Measurements from ENCODE around the gene SYT17. TPM values are rescaled to one million over a fixed set of nuclear protein-coding genes. Genes with fewer than 3 reads are reported as not detected.

The SYT17 gene
- total and polyA plus RNA-seq, 2 experiments from 2014 or later, result 0.32 to 1.5 TPM

DNA sequence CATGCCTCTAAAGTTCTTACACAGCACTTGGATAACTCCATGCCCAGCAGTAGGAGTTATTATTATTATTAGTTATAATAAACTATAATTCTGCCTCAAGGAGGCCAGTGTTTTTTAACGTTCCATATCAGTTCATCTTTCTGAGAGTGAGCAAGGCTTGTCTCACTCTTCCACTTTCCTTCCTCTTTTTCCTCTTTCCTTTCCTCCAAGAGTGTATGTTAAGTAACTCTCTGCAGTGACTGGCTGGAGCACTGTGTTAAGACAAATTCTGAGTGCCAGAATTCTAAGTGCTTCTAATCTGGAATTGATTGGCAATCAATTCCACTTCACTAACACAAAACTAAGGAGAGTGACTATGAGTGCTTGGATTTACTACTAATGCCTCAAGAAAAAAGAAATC, 133.9 kb downstream of the SYT17 start:
- Histone ChIP-seq H3K36me3 (no peaks in the 10 kb centered on the region), H3K4me1 (ENCODE audit: low read depth) (no peaks in the 10 kb centered on the region), H3K9me3 (ENCODE audit: low read depth) (no peaks in the 10 kb centered on the region), H3K27ac (no peak overlapping the region), H3K4me3 (no peak overlapping the region), H3K27me3 (no peaks in the 10 kb centered on the region)
- TF ChIP-seq, protein P1, sequence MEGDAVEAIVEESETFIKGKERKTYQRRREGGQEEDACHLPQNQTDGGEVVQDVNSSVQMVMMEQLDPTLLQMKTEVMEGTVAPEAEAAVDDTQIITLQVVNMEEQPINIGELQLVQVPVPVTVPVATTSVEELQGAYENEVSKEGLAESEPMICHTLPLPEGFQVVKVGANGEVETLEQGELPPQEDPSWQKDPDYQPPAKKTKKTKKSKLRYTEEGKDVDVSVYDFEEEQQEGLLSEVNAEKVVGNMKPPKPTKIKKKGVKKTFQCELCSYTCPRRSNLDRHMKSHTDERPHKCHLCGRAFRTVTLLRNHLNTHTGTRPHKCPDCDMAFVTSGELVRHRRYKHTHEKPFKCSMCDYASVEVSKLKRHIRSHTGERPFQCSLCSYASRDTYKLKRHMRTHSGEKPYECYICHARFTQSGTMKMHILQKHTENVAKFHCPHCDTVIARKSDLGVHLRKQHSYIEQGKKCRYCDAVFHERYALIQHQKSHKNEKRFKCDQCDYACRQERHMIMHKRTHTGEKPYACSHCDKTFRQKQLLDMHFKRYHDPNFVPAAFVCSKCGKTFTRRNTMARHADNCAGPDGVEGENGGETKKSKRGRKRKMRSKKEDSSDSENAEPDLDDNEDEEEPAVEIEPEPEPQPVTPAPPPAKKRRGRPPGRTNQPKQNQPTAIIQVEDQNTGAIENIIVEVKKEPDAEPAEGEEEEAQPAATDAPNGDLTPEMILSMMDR (IDR thresholded peaks at IDR 0.05; ENCODE audit: low read depth, low read length), result no peak
- DNase-seq (ENCODE audit: low read depth in 1 of 2, low spot score in 1 of 2), result no peak

DNA sequence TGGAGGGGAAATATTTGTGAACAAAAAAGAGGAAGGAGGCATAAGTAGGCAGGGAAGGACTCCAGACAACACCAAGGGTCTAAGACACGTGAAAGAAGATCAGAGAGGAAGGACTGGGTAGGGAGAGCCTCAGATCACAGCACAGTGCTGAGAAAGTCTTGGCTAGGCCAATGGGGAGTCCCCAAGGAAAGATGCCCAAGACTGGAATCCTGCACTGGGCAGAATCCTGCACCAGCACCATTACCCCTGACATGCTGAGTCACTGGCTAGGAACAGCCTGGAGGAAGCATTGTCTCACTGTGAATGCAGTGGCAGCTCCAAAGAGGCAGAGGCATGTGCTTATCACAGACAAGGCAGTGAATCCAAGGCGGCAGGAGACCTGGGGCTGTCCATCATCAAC, 136.7 kb downstream of the SYT17 start:
- Histone ChIP-seq H3K4me1 (ENCODE audit: low read depth) (no peaks in the 10 kb centered on the region), H3K27me3 (no peaks in the 10 kb centered on the region), H3K27ac (no peak overlapping the region), H3K9me3 (ENCODE audit: low read depth) (no peaks in the 10 kb centered on the region), H3K36me3 (no peaks in the 10 kb centered on the region), H3K4me3 (no peak overlapping the region)
- TF ChIP-seq, protein P1 (IDR thresholded peaks at IDR 0.05; ENCODE audit: low read depth, low read length), result no peak
- DNase-seq (ENCODE audit: low read depth in 1 of 2, low spot score in 1 of 2), result no peak

DNA sequence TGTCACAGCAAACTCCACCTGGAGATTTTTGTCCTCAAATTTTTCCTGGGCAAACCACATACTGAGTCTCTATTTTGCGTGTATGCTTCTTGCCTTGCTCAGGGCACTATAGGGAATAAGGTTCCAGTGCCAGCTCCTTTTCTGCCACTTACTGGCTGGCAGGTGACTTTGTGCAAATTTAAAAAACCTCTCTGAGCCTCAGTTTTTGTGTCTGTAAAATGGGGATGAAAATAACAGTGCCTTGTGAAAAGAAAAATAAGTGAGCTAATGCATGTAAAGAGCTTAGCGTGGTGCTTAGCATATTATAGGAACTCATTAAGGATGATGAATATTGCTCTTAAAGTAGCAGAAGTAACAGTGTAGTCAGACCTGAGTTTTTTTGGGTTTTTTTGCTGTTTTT, 137.4 kb downstream of the SYT17 start:
- Histone ChIP-seq H3K4me3 (no peak overlapping the region), H3K9me3 (ENCODE audit: low read depth) (no peaks in the 10 kb centered on the region), H3K27ac (no peak overlapping the region), H3K36me3 (no peaks in the 10 kb centered on the region), H3K27me3 (no peaks in the 10 kb centered on the region), H3K4me1 (ENCODE audit: low read depth) (no peaks in the 10 kb centered on the region)
- TF ChIP-seq, protein P1 (IDR thresholded peaks at IDR 0.05; ENCODE audit: low read depth, low read length), result no peak
- no peak for DNase-seq (ENCODE audit: low read depth in 1 of 2, low spot score in 1 of 2)

DNA sequence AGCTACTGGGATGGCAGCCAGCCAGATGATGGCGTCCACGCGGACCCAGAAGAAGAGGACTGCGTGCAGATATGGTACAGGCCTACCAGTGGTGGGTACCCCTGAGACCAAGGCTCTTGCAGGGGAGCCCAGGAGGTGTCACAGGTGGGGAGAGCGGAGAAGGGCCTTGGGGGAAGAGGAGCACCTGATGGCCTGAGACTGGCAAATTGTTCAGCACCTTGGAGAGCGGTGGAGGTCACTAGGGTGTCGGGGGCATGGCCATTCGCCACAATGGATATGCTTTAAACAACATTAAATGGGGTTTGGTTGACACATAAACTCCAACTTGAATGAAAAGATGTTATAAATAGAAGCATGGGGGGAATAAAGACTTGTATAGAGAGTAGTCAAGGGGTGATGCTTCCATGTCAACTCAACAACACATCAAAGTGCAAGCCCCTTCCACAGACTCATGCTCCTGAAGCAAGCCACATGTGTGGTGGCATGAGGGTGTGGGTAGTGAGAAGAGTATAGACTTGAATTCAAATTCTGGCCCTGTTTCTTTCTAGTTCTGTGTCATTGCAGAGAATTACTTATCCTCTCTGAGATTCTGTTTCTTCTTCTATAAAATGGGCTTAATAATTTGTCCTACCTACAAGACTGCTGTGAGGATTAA, 139.7 kb downstream of the SYT17 start:
- H3K27me3 ChIP-seq, result no peaks in the 10 kb centered on the region
- no peaks in the 10 kb centered on the region for H3K9me3 ChIP-seq (ENCODE audit: low read depth)
- H3K27ac ChIP-seq, result no peak overlapping the region
- TF ChIP-seq, protein P1 (IDR thresholded peaks at IDR 0.05; ENCODE audit: low read depth, low read length), result no peak
- H3K4me1 ChIP-seq (ENCODE audit: low read depth), result no peaks in the 10 kb centered on the region
- H3K36me3 ChIP-seq, result no peaks in the 10 kb centered on the region
- H3K4me3 ChIP-seq, result no peak overlapping the region
- DNase-seq (ENCODE audit: low read depth in 1 of 2, low spot score in 1 of 2), result peak in 1 of 2 donors; percentile 82

DNA sequence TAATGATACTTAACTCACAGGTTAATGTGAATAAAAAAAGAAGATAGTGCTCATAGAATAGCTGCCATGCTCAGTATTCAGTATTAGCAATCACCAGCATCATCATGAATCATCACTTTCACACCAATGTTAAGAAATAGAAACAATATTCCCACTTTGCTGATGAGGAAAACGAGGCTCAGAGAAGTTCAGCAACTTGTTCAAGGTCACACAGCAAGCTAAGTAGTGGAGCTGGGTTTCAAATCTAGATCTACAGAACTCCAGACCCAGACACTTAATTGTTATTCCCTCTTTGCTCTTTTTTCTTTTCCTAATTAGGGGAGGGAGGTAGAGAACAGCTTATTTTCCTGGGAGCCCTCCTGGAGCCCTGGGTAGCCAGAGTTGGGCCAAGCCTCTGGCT, 140.4 kb downstream of the SYT17 start:
- TF ChIP-seq, protein P1 (IDR thresholded peaks at IDR 0.05; ENCODE audit: low read depth, low read length), result no peak
- Histone ChIP-seq H3K27ac (no peak overlapping the region), H3K36me3 (no peaks in the 10 kb centered on the region), H3K4me1 (ENCODE audit: low read depth) (no peaks in the 10 kb centered on the region), H3K4me3 (no peak overlapping the region), H3K9me3 (ENCODE audit: low read depth) (no peaks in the 10 kb centered on the region), H3K27me3 (no peaks in the 10 kb centered on the region)
- no peak for DNase-seq (ENCODE audit: low read depth in 1 of 2, low spot score in 1 of 2)

All from cardiac muscle cell (in vitro differentiated cells and primary cell).